ENCODE measurements around the gene EIF2S2.

The EIF2S2 gene

GRCh38 chr20:34089655-34090345, 22.2 kb downstream of the EIF2S2 start:
- DNase-seq (ENCODE audit: low read depth) = no peak

GRCh38 chr20:34089175-34089479, 22.9 kb downstream of the EIF2S2 start:
- no peak for DNase-seq (ENCODE audit: low read depth)

GRCh38 chr20:34088305-34089174, 23.5 kb downstream of the EIF2S2 start:
- DNase-seq (ENCODE audit: low read depth) = no peak

GRCh38 chr20:34085544-34086040, 26.5 kb downstream of the EIF2S2 start:
- no peak for DNase-seq (ENCODE audit: low read depth)

GRCh38 chr20:34084227-34084923, 27.7 kb downstream of the EIF2S2 start:
- no peak for DNase-seq (ENCODE audit: low read depth)

GRCh38 chr20:34083781-34084180, 28.3 kb downstream of the EIF2S2 start:
- no peak for DNase-seq (ENCODE audit: low read depth)

- no peak for DNase-seq (ENCODE audit: low read depth)
These were observed 28.9 kb downstream of the EIF2S2 start for GRCh38 chr20:34083137-34083536.

GRCh38 chr20:34082232-34082887, 29.7 kb downstream of the EIF2S2 start:
- DNase-seq (ENCODE audit: low read depth) = no peak

GRCh38 chr20:34079818-34080217, 32.2 kb downstream of the EIF2S2 start:
- no peak for DNase-seq (ENCODE audit: low read depth)

GRCh38 chr20:34078540-34078939, 33.5 kb downstream of the EIF2S2 start:
- DNase-seq (ENCODE audit: low read depth) = no peak

GRCh38 chr20:34076952-34077351, 35.1 kb downstream of the EIF2S2 start:
- no peak for DNase-seq (ENCODE audit: low read depth)

GRCh38 chr20:34075647-34076046, 36.4 kb downstream of the EIF2S2 start:
- no peak for DNase-seq (ENCODE audit: low read depth)

GRCh38 chr20:34074101-34074760, 37.8 kb downstream of the EIF2S2 start:
- DNase-seq (ENCODE audit: low read depth) = no peak

- DNase-seq (ENCODE audit: low read depth) = no peak
These were observed 39.3 kb downstream of the EIF2S2 start for GRCh38 chr20:34072778-34073177.

- no peak for DNase-seq (ENCODE audit: low read depth)
These were observed 40.0 kb downstream of the EIF2S2 start for GRCh38 chr20:34072076-34072475.

- no peak for DNase-seq (ENCODE audit: low read depth)
These were observed 41.2 kb downstream of the EIF2S2 start for GRCh38 chr20:34070859-34071258.

- no peak for DNase-seq (ENCODE audit: low read depth)
These were observed 42.0 kb downstream of the EIF2S2 start for GRCh38 chr20:34070079-34070439.

- peak; percentile 10 for DNase-seq (ENCODE audit: low read depth)
These were observed 42.5 kb downstream of the EIF2S2 start for GRCh38 chr20:34069341-34070078.

GRCh38 chr20:34068001-34068400, 44.0 kb downstream of the EIF2S2 start:
- no peak for DNase-seq (ENCODE audit: low read depth)

GRCh38 chr20:34066476-34067090, 45.5 kb downstream of the EIF2S2 start:
- DNase-seq (ENCODE audit: low read depth) = no peak

GRCh38 chr20:34065260-34065659, 46.8 kb downstream of the EIF2S2 start:
- no peak for DNase-seq (ENCODE audit: low read depth)

Data from T-helper 22 cell (primary cell).